GM10266 (cell line): ENCODE measurements around the gene GCK.

Source experiments
- DNase-seq: peaks from one replicate; pipeline ENCODE4 v3.0.0; 2012; ENCODE audit errors: extremely low spot score
- CTCF ChIP-seq: IDR thresholded peaks from 2 replicates; pipeline ENCODE4 v1.5.1; 2012; ENCODE audit warnings: mild to moderate bottlenecking, low read depth; ENCODE audit not compliant: control insufficient read depth, insufficient read depth; ENCODE audit errors: missing control alignments

The GCK gene

DNA sequence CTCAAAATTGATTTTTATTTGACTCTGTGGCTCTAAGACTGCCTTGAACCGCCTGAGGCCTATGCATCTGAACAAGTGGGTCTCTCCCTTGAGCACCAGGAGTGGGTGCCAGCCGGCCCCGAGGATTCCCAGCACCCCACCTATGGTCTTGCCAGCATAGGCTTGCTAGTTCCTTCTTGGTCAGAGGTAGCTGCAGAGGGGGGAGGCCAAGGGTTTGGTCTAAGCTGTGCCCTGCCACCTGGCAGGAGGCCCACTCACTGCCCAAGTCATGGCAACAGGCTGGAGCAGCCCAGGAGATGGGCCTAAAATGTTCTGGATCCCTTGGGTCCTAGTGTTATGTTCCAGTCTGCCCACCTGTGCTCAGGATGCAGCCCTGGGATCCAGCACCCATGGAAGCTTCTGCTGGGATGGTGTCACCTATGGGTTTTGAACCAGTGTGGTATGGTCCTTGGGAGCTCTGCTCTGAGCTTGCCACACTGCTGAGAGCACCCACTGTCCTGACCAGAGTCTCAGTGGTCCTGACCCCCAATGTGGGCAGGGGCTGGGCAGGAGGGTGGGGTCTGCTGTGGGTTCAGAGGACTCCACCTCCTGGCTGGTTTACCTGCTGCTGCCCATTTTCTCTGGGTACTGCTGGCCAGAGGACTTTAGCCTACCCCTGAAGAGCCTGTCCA lies 24.1 kb upstream of the GCK start:
- no peak for DNase-seq
- no peak for TF ChIP-seq CTCF

GRCh38 chr7:44212581-44213184 lies 23.4 kb upstream of the GCK start:
- no peak for DNase-seq
- no peak for TF ChIP-seq CTCF

GRCh38 chr7:44212018-44212417 lies 22.8 kb upstream of the GCK start:
- TF ChIP-seq CTCF: no peak
- no peak for DNase-seq

DNA sequence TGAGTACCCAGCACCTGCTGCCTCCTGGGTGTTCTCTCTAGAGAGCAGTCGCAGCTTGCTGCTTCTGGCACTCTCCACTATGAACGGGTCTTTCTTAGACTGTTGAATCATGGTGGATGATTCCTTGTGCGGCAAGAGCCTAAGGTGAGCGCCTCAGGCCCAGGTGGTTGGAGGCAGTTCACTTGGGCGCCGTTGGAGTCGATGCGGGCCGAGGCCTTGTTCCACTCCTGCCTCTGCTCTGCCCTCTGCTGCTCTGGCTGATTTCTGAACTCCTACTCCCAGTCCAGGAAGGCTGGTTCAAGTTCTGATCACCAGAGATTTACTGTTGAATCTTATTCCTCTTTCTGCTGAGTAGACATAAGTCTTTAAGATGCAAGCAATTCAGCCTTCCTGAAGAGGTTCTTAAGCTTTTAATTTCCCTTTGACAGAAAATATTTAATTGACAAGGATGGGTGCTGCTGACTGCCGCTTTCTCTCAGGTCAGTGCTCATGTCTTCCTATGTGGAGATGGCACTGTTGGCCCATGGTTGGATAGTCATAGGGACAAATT lies 22.0 kb upstream of the GCK start:
- no peak for DNase-seq
- TF ChIP-seq CTCF: no peak

- DNase-seq: no peak
- TF ChIP-seq CTCF: no peak
Observed at GRCh38 chr7:44210107-44210506, 20.9 kb upstream of the GCK start.

- DNase-seq: no peak
- no peak for TF ChIP-seq CTCF
Observed at GRCh38 chr7:44208085-44208484, 18.8 kb upstream of the GCK start.

DNA sequence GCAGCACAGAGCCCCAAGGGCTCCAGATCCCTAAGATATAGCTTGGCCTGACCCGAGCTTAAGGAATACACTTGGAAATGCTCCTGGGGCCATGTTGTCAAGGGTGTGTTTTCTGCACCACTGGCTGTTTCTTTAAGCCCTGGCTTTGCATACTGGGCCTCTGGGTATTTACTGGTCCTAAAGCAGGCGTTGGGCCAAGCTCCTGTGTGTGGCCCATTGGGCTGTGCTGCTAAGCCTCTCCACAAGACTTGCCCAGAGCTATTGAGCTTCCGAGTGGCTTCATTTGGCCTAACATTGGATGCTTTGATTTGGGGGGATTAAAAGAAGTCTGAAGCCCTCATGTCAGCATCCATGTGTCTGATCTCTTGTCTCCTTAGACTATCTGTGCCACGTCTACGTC lies 16.8 kb upstream of the GCK start:
- no peak for DNase-seq
- TF ChIP-seq CTCF: no peak
